PC-9 (cell line): ENCODE measurements around the gene CCDC85A. TPM values are rescaled to one million over a fixed set of nuclear protein-coding genes. Genes with fewer than 3 reads are reported as not detected.

Source experiments
- BruUV-seq: library from RNA; stranded (reverse); fragments of 400-500 nt; replicated peaks from 2 replicates; lab custom pipeline; 2021; lab: Mats Ljungman, UMichigan
- CTCF ChIA-PET: fragments of 300-600 bp; sonication (Branson Sonifier 250); formaldehyde crosslinking; loops from one replicate; lab custom pipeline; 2022; ENCODE audit warnings: antibody characterized with exemption; lab: Charles Lee
- POLR2A ChIA-PET: fragments of 300-600 bp; sonication (Branson Sonifier 250); formaldehyde crosslinking; loops from one replicate; lab custom pipeline; 2022; ENCODE audit warnings: antibody characterized with exemption; ENCODE audit not compliant: unreplicated experiment; lab: Charles Lee
- DNase-seq, 2 experiments: peaks; one replicate each; pipeline versions ENCODE4 v3.0.0 to v3.0.0-alpha.2; 2015 to 2022; ENCODE audit warnings: mixed read lengths in 1 of 2
- H2AFZ ChIP-seq: fragments of 200-600 bp; sonication (generic); 2 replicates; pipeline ENCODE4 v1.8.1; 2017; ENCODE audit warnings: antibody characterized with exemption
- H3F3A ChIP-seq: fragments of 200-600 bp; sonication (generic); 2 replicates; pipeline ENCODE4 v1.8.1; 2017; ENCODE audit warnings: antibody characterized with exemption, mild to moderate bottlenecking, low read depth; ENCODE audit not compliant: insufficient read depth
- H3K27ac ChIP-seq: fragments of 200-600 bp; sonication (generic); 2 replicates; pipeline ENCODE4 v1.6.1; 2016; ENCODE audit warnings: mixed run types
- H3K27me3 ChIP-seq: fragments of 200-600 bp; sonication (generic); 2 replicates; pipeline ENCODE4 v1.6.1; 2016; ENCODE audit warnings: low read depth, mixed run types; ENCODE audit not compliant: insufficient read depth
- H3K36me3 ChIP-seq: fragments of 200-600 bp; sonication (generic); 2 replicates; pipeline ENCODE4 v1.6.1; 2016; ENCODE audit warnings: low read depth, mixed run types
- H3K4me1 ChIP-seq: fragments of 200-600 bp; sonication (generic); replicated peaks from 2 replicates; pipeline ENCODE4 v1.6.1; 2016; ENCODE audit warnings: mixed run types; ENCODE audit not compliant: insufficient read depth
- H3K4me2 ChIP-seq: fragments of 200-600 bp; sonication (generic); 2 replicates; pipeline ENCODE4 v1.6.1; 2017; ENCODE audit warnings: mixed run types
- H3K4me3 ChIP-seq: fragments of 200-600 bp; sonication (generic); 2 replicates; pipeline ENCODE4 v1.6.1; 2016; ENCODE audit warnings: mixed run types
- H3K79me2 ChIP-seq: fragments of 200-600 bp; sonication (generic); 2 replicates; pipeline ENCODE4 v1.6.1; 2017; ENCODE audit warnings: low read depth, mixed run types
- H3K9me2 ChIP-seq: fragments of 200-600 bp; sonication (generic); 2 replicates; pipeline ENCODE4 v1.8.1; 2017; ENCODE audit warnings: mild to moderate bottlenecking; ENCODE audit not compliant: insufficient read depth
- H3K9me3 ChIP-seq: fragments of 200-600 bp; sonication (generic); 2 replicates; pipeline ENCODE4 v1.8.1; 2016; ENCODE audit warnings: low read depth; ENCODE audit not compliant: insufficient read depth
- H4K20me1 ChIP-seq: fragments of 200-600 bp; sonication (generic); 2 replicates; pipeline ENCODE4 v1.8.1; 2017; ENCODE audit not compliant: insufficient read depth
- EZH2 ChIP-seq: fragments of 200-600 bp; sonication (generic); IDR thresholded peaks from 2 replicates; pipeline ENCODE4 v1.8.0; 2017; ENCODE audit warnings: antibody characterized with exemption, low read depth
- intact Hi-C: fragments of 100-400 bp; cut with micrococcal nuclease; formaldehyde crosslinking; loops from one replicate; pipeline ENCODE4 v1.10.0; 2022; ENCODE audit not compliant: unreplicated experiment
- total RNA-seq: library from RNA; stranded (reverse); gene quantifications from 2 replicates; pipeline ENCODE4 v1.2.3, GENCODE V29; 2021
- TF ChIP-seq, protein P1 (sequence below): fragments of 200-600 bp; sonication (generic); conservative IDR thresholded peaks from 2 replicates; pipeline ENCODE4 v1.6.1; 2017; ENCODE audit warnings: mixed run types, antibody characterized with exemption, mild to moderate bottlenecking, moderate library complexity

The CCDC85A gene
- total RNA-seq, 1 experiment from 2014 or later, result not detected

- H2AFZ ChIP-seq, result no peak overlapping the region
- no peaks in the 10 kb centered on the region for H3K79me2 ChIP-seq
- H3K4me3 ChIP-seq, result no peak overlapping the region
- H3K36me3 ChIP-seq, result no peaks in the 10 kb centered on the region
- H3K9me3 ChIP-seq, result no peaks in the 10 kb centered on the region
- intact Hi-C loops, result no loop called here
- DNase-seq, result no peak
- H3F3A ChIP-seq, result no peaks in the 10 kb centered on the region
- H3K4me2 ChIP-seq, result no peak overlapping the region
- POLR2A ChIA-PET, result no interaction called here
- H3K27me3 ChIP-seq, result no peaks in the 10 kb centered on the region
- CTCF ChIA-PET, result no interaction called here
- TF ChIP-seq, protein P1, sequence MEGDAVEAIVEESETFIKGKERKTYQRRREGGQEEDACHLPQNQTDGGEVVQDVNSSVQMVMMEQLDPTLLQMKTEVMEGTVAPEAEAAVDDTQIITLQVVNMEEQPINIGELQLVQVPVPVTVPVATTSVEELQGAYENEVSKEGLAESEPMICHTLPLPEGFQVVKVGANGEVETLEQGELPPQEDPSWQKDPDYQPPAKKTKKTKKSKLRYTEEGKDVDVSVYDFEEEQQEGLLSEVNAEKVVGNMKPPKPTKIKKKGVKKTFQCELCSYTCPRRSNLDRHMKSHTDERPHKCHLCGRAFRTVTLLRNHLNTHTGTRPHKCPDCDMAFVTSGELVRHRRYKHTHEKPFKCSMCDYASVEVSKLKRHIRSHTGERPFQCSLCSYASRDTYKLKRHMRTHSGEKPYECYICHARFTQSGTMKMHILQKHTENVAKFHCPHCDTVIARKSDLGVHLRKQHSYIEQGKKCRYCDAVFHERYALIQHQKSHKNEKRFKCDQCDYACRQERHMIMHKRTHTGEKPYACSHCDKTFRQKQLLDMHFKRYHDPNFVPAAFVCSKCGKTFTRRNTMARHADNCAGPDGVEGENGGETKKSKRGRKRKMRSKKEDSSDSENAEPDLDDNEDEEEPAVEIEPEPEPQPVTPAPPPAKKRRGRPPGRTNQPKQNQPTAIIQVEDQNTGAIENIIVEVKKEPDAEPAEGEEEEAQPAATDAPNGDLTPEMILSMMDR, result no peak
- no peak for TF ChIP-seq EZH2
- H3K9me2 ChIP-seq, result no peaks in the 10 kb centered on the region
- no peaks in the 10 kb centered on the region for H4K20me1 ChIP-seq
- H3K4me1 ChIP-seq, result no peaks in the 10 kb centered on the region
- no peak overlapping the region for H3K27ac ChIP-seq
- no TSS peak for BruUV-seq
Measured at GRCh38 chr2:56347881-56348280, 164.1 kb downstream of the CCDC85A start.

DNA sequence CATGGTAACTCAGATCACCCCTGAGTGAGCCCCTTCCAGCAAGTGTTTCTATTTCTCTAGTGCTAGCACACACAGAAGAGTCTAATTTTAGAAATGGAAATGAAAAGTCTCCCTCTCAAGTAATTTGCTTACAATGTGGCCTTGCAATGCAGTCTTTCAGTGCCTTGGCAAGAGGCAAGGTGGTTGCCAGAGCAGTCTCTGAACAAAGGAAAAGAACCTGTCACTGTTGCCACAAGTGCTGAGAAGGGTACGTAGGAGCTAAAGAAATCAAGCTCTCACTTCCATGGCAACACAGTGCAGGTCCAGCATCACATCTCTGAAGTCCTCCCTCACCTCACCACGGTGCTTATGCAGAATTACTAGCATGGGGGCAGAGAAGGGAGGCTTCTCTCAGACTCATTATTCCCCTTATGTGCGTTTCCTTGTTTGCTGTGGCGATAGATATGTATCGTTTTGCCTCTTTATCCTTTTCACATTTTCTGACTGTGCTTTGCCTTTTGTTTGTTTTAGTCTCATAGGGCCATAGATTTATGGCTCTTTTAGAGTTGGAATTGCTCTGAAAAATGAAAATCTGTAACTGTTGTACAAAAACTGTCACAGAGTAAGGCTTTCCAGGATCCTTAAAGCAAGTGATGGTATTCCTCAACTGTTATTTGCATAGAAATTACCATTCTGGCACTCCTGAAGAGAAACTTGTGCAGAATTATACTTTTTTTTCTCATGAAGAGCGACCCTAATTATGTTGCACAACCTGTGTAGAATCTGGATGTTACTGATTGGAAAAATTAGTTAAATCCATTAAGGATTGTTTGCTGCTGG lies 164.8 kb downstream of the CCDC85A start:
- Histone ChIP-seq H3K4me3 (no peak overlapping the region), H3K79me2 (no peaks in the 10 kb centered on the region), H3K9me2 (no peaks in the 10 kb centered on the region), H2AFZ (no peak overlapping the region), H3K27ac (no peak overlapping the region), H3K4me2 (no peak overlapping the region), H3F3A (no peaks in the 10 kb centered on the region), H3K27me3 (no peaks in the 10 kb centered on the region), H4K20me1 (no peaks in the 10 kb centered on the region), H3K9me3 (no peaks in the 10 kb centered on the region), H3K4me1 (no peaks in the 10 kb centered on the region), H3K36me3 (no peaks in the 10 kb centered on the region)
- BruUV-seq, result no TSS peak
- intact Hi-C loops, result no loop called here
- POLR2A ChIA-PET, result no interaction called here
- TF ChIP-seq EZH2, result no peak
- no peak for DNase-seq
- CTCF ChIA-PET, result no interaction called here

DNA sequence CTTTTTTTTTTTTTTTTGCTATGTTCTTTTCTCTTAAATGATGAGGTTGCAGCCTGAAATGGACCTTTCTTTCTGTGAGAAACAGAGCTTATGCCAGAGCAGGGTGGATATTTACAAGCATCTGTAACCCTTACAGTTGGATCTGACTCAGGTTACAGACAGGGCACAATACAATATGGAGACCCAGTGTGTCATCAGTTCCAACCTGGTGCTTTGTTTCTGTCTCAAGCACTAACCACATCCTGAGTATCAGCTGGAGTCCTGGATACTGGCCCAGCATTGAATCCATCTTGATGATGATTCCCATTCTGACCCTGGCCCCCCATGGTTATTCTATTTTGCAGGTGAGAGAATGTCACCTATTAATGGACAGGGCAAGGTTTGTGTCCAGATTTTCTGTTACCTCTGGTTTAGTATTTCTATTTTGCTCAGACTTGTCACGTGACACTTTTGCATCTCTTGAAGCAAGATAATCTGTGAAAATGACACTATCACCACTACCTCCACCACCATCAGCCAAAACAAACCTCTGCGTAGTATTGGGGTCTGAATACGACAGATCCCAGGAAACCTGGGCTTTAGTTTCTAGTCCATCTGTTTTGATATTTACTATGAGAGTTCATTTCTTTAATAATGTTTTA lies 174.0 kb downstream of the CCDC85A start:
- H3K4me3 ChIP-seq, result no peak overlapping the region
- H3K4me2 ChIP-seq, result no peak overlapping the region
- no peaks in the 10 kb centered on the region for H3K9me3 ChIP-seq
- H3K79me2 ChIP-seq, result no peaks in the 10 kb centered on the region
- CTCF ChIA-PET, result no interaction called here
- H3K4me1 ChIP-seq, result no peaks in the 10 kb centered on the region
- no peaks in the 10 kb centered on the region for H3K36me3 ChIP-seq
- no TSS peak for BruUV-seq
- intact Hi-C loops, result no loop called here
- no peaks in the 10 kb centered on the region for H4K20me1 ChIP-seq
- no peak for DNase-seq
- H3F3A ChIP-seq, result no peaks in the 10 kb centered on the region
- H3K9me2 ChIP-seq, result no peaks in the 10 kb centered on the region
- no peak overlapping the region for H2AFZ ChIP-seq
- TF ChIP-seq, protein P1, result no peak
- no peak for TF ChIP-seq EZH2
- no peaks in the 10 kb centered on the region for H3K27me3 ChIP-seq
- POLR2A ChIA-PET, result no interaction called here
- no peak overlapping the region for H3K27ac ChIP-seq
